ENCODE measurements around the gene ATR.
"Not testable (repeated sequence)": the region's sequence is repeated elsewhere in the genome, so short reads cannot be mapped to it uniquely, and the experiment has no call there.

ATR gene

GRCh38 chr3:142445816-142446254 lies 132.7 kb downstream of the ATR start:
- peak in 1 of 2 donors; percentile 50 for DNase-seq

DNA sequence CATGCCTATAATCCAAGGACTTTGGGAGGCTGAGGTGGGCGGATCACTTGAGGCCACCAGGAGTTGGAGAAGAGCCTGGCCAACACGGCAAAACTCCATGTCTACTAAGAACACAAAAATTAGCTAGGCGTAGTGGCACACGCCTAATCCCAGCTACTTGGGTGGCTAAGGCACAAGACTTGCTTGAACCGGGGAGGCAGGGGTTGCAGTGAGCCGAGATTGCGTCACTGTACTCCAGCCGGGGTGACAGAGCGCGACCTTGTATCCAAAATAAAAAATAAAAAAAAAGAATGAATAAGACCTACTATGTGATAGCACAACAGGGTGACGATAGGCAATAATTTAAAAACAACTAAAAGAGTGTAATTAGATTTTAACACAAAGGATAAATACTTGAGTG lies 134.2 kb downstream of the ATR start:
- no peak for DNase-seq

GRCh38 chr3:142443060-142443459 lies 135.5 kb downstream of the ATR start:
- DNase-seq, result not testable (repeated sequence)

DNA sequence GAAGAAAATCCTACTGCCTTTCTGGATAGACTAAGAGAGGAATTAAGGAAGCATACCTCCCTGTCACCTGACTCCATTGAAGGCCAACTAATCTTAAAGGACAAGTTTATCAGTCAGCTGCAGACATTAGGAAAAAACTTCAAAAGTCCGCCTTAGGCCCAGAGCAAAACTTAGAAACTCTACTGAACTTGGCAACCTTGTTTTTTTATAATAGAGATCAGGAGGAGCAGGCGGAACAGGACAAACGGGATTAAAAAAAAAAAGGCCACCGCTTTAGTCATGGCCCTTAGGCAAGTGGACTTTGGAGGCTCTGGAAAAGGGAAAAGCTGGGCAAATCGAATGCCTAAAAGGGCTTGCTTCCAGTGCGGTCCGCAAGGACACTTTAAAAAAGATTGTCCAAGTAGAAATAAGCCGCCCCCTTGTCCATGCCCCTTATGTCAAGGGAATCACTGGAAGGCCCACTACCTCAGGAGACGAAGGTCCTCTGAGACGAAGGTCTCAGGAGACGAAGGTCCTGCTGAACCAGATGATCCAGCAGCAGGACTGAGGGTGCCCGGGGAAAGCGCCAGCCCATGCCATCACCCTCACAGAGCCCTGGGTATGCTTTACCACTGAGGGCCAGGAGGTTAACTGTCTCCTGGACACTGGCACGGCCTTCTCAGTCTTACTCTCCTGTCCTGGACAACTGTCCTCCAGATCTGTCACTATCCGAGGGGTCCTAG lies 138.9 kb downstream of the ATR start:
- not testable (repeated sequence) for DNase-seq

- not testable (repeated sequence) for DNase-seq
Observed at GRCh38 chr3:142438096-142438495, 140.4 kb downstream of the ATR start.

GRCh38 chr3:142436951-142437585 lies 141.5 kb downstream of the ATR start:
- DNase-seq, result no peak

DNA sequence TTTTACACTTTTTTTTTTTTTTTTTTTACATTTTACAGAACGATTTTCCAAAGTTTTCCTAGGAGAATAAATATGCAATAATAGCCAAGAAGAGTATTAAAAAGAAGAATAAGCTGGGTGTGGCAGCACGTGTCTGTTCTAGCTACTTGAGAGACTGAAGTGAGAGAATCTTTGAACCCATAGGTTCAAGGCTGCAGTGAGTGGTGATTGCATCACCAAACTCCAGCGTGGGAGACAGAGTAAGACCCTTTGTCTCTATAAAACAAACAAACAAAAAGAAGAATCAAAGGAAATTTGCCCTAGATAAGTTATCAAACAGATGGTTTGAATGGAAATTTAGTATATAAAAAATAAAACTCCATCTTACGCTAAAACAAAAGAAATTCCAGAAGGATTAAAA lies 144.0 kb downstream of the ATR start:
- no peak for DNase-seq

DNA sequence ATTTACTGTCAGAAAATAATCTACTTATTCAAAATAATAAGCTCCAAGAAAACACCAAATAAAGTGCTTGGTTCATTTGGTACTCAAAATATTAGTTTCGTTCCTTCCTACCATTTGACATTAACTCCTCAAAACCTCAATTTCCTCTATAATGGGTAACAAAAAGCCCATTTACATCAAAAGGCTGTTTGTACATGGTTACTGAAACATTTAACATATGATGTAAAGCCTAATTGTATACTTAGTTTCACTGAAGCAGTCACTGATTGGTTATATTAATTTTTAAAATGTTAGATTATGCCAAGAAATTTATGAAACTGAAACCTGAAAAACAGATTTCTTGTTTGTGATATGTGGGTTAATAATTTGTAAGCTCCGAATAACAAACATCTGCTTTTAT lies 145.4 kb downstream of the ATR start:
- peak in 1 of 2 donors; percentile 9 for DNase-seq

DNA sequence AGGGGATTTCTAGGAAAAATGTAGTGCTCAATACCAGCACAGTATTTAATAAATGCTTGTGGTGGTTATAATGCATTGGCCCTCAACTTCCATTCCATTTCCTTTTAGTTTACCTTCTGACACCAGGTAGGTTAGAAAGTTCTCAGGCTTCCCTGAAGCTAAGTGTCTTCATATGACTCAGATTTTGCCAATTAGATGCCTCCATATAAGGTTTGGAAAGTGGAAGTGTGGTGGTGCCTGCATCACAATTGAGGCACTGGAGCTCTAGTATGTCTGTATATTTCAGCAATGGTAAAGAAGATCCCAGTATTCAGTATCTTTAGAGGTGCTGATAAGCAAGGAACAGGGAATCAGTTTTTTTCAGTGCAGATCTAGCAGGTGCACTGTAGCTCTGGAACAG lies 149.0 kb downstream of the ATR start:
- DNase-seq, result no peak

GRCh38 chr3:142424754-142425153 lies 153.8 kb downstream of the ATR start:
- no peak for DNase-seq

DNA sequence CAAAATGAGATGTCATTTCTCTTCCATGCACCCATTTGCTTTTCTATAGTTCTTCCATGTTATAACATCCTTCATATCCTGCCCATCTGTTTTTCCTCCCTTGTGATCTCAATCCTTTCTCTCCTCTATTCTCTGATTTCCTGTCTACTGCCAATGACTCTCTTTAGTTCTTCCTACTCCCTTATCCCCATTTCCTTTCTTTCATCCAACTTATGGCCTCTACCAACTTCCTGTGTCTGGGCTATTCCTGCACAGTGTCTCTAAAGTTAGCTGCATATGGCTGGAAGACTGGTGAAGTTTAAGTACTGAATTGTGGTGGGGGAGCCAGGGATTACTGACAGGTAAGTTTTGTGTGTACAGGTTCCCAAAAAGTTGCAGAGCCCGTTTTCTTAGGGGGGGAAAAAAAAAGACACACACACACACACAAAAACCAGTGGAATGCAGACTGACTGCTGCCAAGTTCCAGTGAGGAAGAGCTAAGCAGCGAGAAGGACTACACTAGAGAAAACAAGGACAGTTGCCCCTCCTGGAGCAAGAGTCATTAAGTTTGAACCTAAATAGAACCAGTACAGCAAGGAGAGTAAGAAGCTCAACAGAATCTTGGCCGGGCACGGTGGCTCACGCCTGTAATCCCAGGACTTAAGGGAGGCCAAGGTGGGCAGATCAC lies 159.5 kb downstream of the ATR start:
- no peak for DNase-seq

- no peak for DNase-seq
Observed at GRCh38 chr3:142417302-142417701, 161.2 kb downstream of the ATR start.

DNA sequence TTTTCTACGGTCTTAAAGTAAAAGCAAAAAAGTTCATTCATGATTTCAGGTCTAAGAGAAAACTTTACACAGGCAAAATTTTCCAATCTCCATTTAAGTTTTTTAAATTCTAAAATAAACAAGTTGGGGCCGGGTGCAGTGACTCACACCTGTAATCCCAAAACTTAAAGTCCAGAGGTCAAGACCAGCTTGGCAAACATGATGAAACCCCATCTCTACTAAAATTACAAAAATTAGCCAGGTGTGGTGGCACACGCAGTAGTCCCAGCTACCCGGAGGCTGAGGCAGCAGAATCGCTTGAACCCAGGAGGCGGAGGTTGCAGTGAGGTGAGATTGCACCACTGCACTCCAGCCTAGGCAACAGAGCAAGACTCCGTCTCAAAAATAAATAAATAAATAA lies 178.0 kb downstream of the ATR start:
- not testable (repeated sequence) for DNase-seq
